WTC11 (cell line): ENCODE measurements around the gene CASP6. TPM values are rescaled to one million over a fixed set of nuclear protein-coding genes. Genes with fewer than 3 reads are reported as not detected.
A peak's percentile ranks its signal among the peaks of the same experiment; 100 is the strongest.

Experiments
- ATAC-seq: fragments of 200-7000 bp; cut with Tn5 transposase; 2 replicates; pipeline ENCODE4 v1.10.0; 2021; ENCODE audit warnings: mild to moderate bottlenecking, moderate library complexity
- CTCF ChIA-PET: fragments of 300-600 bp; sonication (Branson Sonifier 250); formaldehyde crosslinking; loops from one replicate; lab custom pipeline; 2021; ENCODE audit warnings: antibody characterized with exemption; lab: Charles Lee
- POLR2A ChIA-PET: fragments of 350-600 bp; sonication (Branson Sonifier 250); formaldehyde crosslinking; loops from one replicate; lab custom pipeline; 2021; ENCODE audit warnings: antibody characterized with exemption; lab: Charles Lee
- DNase-seq: peaks from one replicate; pipeline ENCODE4 v3.0.0; 2021; ENCODE audit warnings: low spot score
- H3K27ac Mint-ChIP-seq: 2 replicates; pipeline ENCODE4 v1.8.0; 2021; ENCODE audit warnings: mixed read lengths
- H3K27me3 Mint-ChIP-seq: 2 replicates; pipeline ENCODE4 v1.8.0; 2021; ENCODE audit warnings: low read depth, mild to moderate bottlenecking, moderate library complexity, mixed read lengths
- H3K36me3 Mint-ChIP-seq: 2 replicates; pipeline ENCODE4 v1.8.0; 2021; ENCODE audit warnings: mixed read lengths
- H3K4me1 Mint-ChIP-seq: 2 replicates; pipeline ENCODE4 v1.8.0; 2022; ENCODE audit warnings: mixed read lengths
- H3K4me3 Mint-ChIP-seq: 2 replicates; pipeline ENCODE4 v1.8.0; 2021; ENCODE audit warnings: mild to moderate bottlenecking, moderate library complexity, mixed read lengths
- H3K9me3 Mint-ChIP-seq: 2 replicates; pipeline ENCODE4 v1.8.0; 2021; ENCODE audit warnings: mixed read lengths
- ATF1 ChIP-seq: sonication (generic); formaldehyde crosslinking; IDR thresholded peaks from 2 replicates; pipeline ENCODE4 v1.8.1; 2023; ENCODE audit warnings: mild to moderate bottlenecking, moderate library complexity, missing genetic modification reagents
- CBFB ChIP-seq: sonication (generic); formaldehyde crosslinking; IDR thresholded peaks from 2 replicates; pipeline ENCODE4 v1.8.1; 2022; ENCODE audit warnings: mild to moderate bottlenecking, low read depth, missing genetic modification reagents
- CREM ChIP-seq: sonication (generic); formaldehyde crosslinking; IDR thresholded peaks from 2 replicates; pipeline ENCODE4 v1.8.1; 2022; ENCODE audit warnings: mild to moderate bottlenecking, missing genetic modification reagents, moderate library complexity
- ETV6 ChIP-seq: sonication (generic); formaldehyde crosslinking; IDR thresholded peaks from 2 replicates; pipeline ENCODE4 v1.8.1; 2022; ENCODE audit warnings: mild to moderate bottlenecking, missing genetic modification reagents
- FOXJ3 ChIP-seq: sonication (generic); formaldehyde crosslinking; IDR thresholded peaks from 2 replicates; pipeline ENCODE4 v1.9.0; 2021; ENCODE audit warnings: missing genetic modification reagents, mild to moderate bottlenecking, borderline replicate concordance
- MYBL2 ChIP-seq: sonication (generic); formaldehyde crosslinking; IDR thresholded peaks from 2 replicates; pipeline ENCODE4 v1.8.1; 2023; ENCODE audit warnings: mild to moderate bottlenecking, moderate library complexity, missing genetic modification reagents
- NFATC4 ChIP-seq: fragments of 250-450 bp; sonication (Bioruptor Pico); IDR thresholded peaks from 2 replicates; pipeline ENCODE4 v1.9.0; 2021; ENCODE audit warnings: mild to moderate bottlenecking
- SOX15 ChIP-seq: fragments of 250-450 bp; sonication (Bioruptor Pico); IDR thresholded peaks from 2 replicates; pipeline ENCODE4 v1.9.0; 2021; ENCODE audit warnings: mild to moderate bottlenecking
- TP53 ChIP-seq: sonication (generic); formaldehyde crosslinking; IDR thresholded peaks from 2 replicates; pipeline ENCODE4 v1.8.1; 2023; ENCODE audit warnings: mild to moderate bottlenecking, missing genetic modification reagents
- ZBTB21 ChIP-seq: sonication (generic); formaldehyde crosslinking; IDR thresholded peaks from 2 replicates; pipeline ENCODE4 v1.8.1; 2023; ENCODE audit warnings: mild to moderate bottlenecking, missing genetic modification reagents, borderline replicate concordance
- ZNF232 ChIP-seq: sonication (generic); formaldehyde crosslinking; IDR thresholded peaks from 2 replicates; pipeline ENCODE4 v1.8.0; 2022; ENCODE audit warnings: mild to moderate bottlenecking, missing genetic modification reagents
- total RNA-seq: library from RNA; stranded (reverse); gene quantifications from 3 replicates; pipeline ENCODE4 v1.2.3, GENCODE V29; 2021
- TF ChIP-seq, protein P1 (sequence below): fragments of 250-450 bp; sonication (Bioruptor Pico); IDR thresholded peaks from 2 replicates; pipeline ENCODE4 v2.1.2; 2022; ENCODE audit warnings: mild to moderate bottlenecking, moderate library complexity
- TF ChIP-seq, protein P2 (sequence below): sonication (generic); formaldehyde crosslinking; conservative IDR thresholded peaks from 2 replicates; pipeline ENCODE4 v1.8.1; 2022; ENCODE audit warnings: mild to moderate bottlenecking, missing genetic modification reagents
- TF ChIP-seq, protein P3 (sequence below): fragments of 250-450 bp; sonication (Bioruptor Pico); IDR thresholded peaks from 2 replicates; pipeline ENCODE4 v1.9.0; 2021; ENCODE audit warnings: mild to moderate bottlenecking, borderline replicate concordance
- TF ChIP-seq, protein P4 (sequence below): sonication (generic); formaldehyde crosslinking; IDR thresholded peaks from 2 replicates; pipeline ENCODE4 v1.8.1; 2022; ENCODE audit warnings: low read depth, mild to moderate bottlenecking, moderate library complexity, missing genetic modification reagents, borderline replicate concordance
- TF ChIP-seq, protein P5 (sequence below): sonication (generic); formaldehyde crosslinking; IDR thresholded peaks from 2 replicates; pipeline ENCODE4 v1.8.1; 2023; ENCODE audit warnings: mild to moderate bottlenecking, missing genetic modification reagents, moderate library complexity
- TF ChIP-seq, protein P6 (sequence below): sonication (generic); formaldehyde crosslinking; IDR thresholded peaks from 2 replicates; pipeline ENCODE4 v1.8.0; 2022; ENCODE audit warnings: mild to moderate bottlenecking, missing genetic modification reagents
- TF ChIP-seq, protein P7 (sequence below): sonication (generic); formaldehyde crosslinking; IDR thresholded peaks from 2 replicates; pipeline ENCODE4 v1.8.1; 2023; ENCODE audit warnings: mild to moderate bottlenecking, missing genetic modification reagents
- TF ChIP-seq, protein P8 (sequence below): sonication (generic); formaldehyde crosslinking; IDR thresholded peaks from 2 replicates; pipeline ENCODE4 v1.8.1; 2022; ENCODE audit warnings: mild to moderate bottlenecking, moderate library complexity, missing genetic modification reagents

The CASP6 gene
- total RNA-seq, 1 experiment from 2014 or later: 26.0 TPM

DNA sequence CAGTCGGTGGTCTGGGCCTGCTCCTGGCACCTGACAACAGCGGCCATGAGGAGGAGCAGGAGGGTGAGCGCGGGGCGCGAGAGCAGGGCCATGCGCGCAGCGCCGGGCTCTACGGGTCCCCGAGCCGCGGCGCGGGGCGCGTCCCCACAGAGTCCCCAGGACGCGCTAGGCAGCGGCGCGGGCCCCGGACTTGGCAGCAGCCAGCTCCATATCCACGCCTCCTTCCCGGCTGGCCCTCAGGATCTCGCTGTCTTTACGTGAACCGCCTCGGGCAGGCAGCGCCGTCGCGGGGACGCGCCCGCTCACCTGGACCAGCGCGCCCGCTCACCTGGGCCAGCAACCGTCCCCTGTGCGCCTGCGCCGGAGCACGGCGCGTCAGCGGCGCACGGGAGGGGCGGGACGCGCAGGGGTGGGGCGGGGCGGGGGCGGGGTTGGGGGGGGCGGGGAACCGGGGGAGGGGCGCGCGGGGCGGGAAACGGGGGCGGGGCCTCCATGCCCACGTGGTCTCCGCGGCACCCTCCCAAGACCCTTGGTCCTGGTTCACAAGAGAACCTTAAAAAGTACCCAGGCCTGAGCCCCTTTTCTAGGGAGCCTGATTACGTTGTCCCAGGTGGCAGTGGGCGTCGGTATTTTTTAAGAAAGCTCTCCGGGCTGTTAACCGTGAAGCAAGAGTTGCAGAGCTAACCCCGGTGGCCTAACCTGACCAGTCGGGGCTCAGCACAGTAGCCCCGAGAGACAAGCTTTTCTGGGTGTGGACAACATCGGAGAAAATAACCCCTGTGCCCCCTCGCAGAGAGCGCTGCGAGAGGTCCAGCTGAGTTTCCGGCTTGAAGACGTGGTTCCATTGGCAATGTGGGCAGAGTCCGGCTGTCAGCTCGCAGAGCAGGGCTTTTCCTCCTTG is 26.7 kb upstream of the CASP6 start, which contains the start of gene PLA2G12A (continued):
- TF ChIP-seq, protein P1, sequence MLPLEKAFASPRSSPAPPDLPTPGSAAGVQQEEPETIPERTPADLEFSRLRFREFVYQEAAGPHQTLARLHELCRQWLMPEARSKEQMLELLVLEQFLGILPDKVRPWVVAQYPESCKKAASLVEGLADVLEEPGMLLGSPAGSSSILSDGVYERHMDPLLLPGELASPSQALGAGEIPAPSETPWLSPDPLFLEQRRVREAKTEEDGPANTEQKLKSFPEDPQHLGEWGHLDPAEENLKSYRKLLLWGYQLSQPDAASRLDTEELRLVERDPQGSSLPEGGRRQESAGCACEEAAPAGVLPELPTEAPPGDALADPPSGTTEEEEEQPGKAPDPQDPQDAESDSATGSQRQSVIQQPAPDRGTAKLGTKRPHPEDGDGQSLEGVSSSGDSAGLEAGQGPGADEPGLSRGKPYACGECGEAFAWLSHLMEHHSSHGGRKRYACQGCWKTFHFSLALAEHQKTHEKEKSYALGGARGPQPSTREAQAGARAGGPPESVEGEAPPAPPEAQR (CRISPR knock-in tag): no peak
- TF ChIP-seq, protein P2, sequence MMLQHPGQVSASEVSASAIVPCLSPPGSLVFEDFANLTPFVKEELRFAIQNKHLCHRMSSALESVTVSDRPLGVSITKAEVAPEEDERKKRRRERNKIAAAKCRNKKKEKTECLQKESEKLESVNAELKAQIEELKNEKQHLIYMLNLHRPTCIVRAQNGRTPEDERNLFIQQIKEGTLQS (CRISPR knock-in tag): no peak
- TF ChIP-seq ZBTB21 (CRISPR knock-in tag): no peak; the same call in 1 of the 2 replicates
- 0 out of 2 replicates have a peak, but pooled peaks have one; percentile 7 for TF ChIP-seq ATF1 (CRISPR knock-in tag)
- TF ChIP-seq, protein P3, sequence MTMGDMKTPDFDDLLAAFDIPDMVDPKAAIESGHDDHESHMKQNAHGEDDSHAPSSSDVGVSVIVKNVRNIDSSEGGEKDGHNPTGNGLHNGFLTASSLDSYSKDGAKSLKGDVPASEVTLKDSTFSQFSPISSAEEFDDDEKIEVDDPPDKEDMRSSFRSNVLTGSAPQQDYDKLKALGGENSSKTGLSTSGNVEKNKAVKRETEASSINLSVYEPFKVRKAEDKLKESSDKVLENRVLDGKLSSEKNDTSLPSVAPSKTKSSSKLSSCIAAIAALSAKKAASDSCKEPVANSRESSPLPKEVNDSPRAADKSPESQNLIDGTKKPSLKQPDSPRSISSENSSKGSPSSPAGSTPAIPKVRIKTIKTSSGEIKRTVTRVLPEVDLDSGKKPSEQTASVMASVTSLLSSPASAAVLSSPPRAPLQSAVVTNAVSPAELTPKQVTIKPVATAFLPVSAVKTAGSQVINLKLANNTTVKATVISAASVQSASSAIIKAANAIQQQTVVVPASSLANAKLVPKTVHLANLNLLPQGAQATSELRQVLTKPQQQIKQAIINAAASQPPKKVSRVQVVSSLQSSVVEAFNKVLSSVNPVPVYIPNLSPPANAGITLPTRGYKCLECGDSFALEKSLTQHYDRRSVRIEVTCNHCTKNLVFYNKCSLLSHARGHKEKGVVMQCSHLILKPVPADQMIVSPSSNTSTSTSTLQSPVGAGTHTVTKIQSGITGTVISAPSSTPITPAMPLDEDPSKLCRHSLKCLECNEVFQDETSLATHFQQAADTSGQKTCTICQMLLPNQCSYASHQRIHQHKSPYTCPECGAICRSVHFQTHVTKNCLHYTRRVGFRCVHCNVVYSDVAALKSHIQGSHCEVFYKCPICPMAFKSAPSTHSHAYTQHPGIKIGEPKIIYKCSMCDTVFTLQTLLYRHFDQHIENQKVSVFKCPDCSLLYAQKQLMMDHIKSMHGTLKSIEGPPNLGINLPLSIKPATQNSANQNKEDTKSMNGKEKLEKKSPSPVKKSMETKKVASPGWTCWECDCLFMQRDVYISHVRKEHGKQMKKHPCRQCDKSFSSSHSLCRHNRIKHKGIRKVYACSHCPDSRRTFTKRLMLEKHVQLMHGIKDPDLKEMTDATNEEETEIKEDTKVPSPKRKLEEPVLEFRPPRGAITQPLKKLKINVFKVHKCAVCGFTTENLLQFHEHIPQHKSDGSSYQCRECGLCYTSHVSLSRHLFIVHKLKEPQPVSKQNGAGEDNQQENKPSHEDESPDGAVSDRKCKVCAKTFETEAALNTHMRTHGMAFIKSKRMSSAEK (CRISPR knock-in tag): no peak
- no peak for TF ChIP-seq NFATC4 (CRISPR knock-in tag)
- no peak for TF ChIP-seq FOXJ3 (CRISPR knock-in tag)
- 0 out of 2 replicates have a peak, but pooled peaks have one; percentile 37 for TF ChIP-seq ZNF232 (CRISPR knock-in tag)
- TF ChIP-seq, protein P4, sequence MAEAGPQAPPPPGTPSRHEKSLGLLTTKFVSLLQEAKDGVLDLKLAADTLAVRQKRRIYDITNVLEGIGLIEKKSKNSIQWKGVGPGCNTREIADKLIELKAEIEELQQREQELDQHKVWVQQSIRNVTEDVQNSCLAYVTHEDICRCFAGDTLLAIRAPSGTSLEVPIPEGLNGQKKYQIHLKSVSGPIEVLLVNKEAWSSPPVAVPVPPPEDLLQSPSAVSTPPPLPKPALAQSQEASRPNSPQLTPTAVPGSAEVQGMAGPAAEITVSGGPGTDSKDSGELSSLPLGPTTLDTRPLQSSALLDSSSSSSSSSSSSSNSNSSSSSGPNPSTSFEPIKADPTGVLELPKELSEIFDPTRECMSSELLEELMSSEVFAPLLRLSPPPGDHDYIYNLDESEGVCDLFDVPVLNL (CRISPR knock-in tag): no peak; the same call in 1 of the 2 replicates
- TF ChIP-seq, protein P5, sequence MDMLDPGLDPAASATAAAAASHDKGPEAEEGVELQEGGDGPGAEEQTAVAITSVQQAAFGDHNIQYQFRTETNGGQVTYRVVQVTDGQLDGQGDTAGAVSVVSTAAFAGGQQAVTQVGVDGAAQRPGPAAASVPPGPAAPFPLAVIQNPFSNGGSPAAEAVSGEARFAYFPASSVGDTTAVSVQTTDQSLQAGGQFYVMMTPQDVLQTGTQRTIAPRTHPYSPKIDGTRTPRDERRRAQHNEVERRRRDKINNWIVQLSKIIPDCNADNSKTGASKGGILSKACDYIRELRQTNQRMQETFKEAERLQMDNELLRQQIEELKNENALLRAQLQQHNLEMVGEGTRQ: peak; percentile 79
- TF ChIP-seq TP53: no peak; the same call in 1 of the 2 replicates
- no peak for TF ChIP-seq CBFB

DNA sequence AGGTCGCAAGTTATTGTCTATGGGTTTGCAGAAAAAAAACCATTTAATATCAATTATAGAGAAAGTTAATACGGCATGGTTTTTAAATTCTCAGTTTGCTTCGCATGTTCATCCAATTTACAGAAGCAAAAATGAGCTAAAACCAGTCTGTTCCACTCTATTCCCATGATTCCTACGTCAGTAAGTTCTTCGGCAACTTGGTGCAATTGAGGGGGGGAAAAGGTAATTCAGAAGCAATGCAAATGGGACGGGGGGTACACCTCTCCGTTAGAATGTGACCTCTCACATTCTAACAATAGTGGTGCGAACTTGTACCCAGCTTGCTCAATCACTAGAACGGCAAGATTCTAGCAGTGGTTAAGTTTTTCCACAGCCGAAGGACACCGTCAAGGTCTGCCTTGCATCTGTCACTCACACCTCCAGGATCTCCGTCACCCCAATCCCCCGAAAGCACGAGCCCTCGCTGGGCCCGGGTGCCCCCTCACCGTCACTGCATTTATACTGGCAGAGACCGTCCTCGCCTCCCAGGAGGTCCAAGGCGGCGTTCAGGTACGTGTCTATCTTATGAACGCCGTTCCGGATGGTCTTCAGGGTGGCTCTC is 26.0 kb upstream of the CASP6 start:
- ChIA-PET POLR2A (interaction anchor here (0.6 to 1.3 kb wide), 3 partner anchors 26 to 268 kb away, joined by 3 read pairs; partner anchors contain the start of genes CASP6 and MCUB), CTCF (interaction anchor here (0.6 to 1.8 kb wide), 3 partner anchors 27 to 268 kb away, joined by 3 to 4 read pairs (median 4); no protein-coding TSS in a partner anchor)
- Mint-ChIP-seq H3K27ac (peak overlapping the region; percentile 86), H3K9me3 (no peaks in the 10 kb centered on the region), H3K36me3 (peaks cover 3% of the 10 kb centered on the region), H3K27me3 (no peaks in the 10 kb centered on the region; the same call in 1 of the 2 replicates), H3K4me1 (peaks cover 15% of the 10 kb centered on the region), H3K4me3 (peak overlapping the region; percentile 90)
- ATAC-seq: no peak
- no peak for DNase-seq
- TF ChIP-seq MYBL2 (CRISPR knock-in tag) (no peak), CREM (CRISPR knock-in tag) (0 out of 2 replicates have a peak, but pooled peaks have one; percentile 9), ZBTB21 (CRISPR knock-in tag) (no peak), SOX15 (no peak), ETV6 (CRISPR knock-in tag) (peak; percentile 76; the same call in 1 of the 2 replicates)
- TF ChIP-seq, protein P6, sequence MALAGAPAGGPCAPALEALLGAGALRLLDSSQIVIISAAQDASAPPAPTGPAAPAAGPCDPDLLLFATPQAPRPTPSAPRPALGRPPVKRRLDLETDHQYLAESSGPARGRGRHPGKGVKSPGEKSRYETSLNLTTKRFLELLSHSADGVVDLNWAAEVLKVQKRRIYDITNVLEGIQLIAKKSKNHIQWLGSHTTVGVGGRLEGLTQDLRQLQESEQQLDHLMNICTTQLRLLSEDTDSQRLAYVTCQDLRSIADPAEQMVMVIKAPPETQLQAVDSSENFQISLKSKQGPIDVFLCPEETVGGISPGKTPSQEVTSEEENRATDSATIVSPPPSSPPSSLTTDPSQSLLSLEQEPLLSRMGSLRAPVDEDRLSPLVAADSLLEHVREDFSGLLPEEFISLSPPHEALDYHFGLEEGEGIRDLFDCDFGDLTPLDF: no peak
- TF ChIP-seq, protein P7, sequence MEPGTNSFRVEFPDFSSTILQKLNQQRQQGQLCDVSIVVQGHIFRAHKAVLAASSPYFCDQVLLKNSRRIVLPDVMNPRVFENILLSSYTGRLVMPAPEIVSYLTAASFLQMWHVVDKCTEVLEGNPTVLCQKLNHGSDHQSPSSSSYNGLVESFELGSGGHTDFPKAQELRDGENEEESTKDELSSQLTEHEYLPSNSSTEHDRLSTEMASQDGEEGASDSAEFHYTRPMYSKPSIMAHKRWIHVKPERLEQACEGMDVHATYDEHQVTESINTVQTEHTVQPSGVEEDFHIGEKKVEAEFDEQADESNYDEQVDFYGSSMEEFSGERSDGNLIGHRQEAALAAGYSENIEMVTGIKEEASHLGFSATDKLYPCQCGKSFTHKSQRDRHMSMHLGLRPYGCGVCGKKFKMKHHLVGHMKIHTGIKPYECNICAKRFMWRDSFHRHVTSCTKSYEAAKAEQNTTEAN: no peak
- TF ChIP-seq, protein P8, sequence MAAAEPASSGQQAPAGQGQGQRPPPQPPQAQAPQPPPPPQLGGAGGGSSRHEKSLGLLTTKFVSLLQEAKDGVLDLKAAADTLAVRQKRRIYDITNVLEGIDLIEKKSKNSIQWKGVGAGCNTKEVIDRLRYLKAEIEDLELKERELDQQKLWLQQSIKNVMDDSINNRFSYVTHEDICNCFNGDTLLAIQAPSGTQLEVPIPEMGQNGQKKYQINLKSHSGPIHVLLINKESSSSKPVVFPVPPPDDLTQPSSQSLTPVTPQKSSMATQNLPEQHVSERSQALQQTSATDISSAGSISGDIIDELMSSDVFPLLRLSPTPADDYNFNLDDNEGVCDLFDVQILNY (CRISPR knock-in tag): no peak
